Measurements from ENCODE around the gene HTR6.

DNA sequence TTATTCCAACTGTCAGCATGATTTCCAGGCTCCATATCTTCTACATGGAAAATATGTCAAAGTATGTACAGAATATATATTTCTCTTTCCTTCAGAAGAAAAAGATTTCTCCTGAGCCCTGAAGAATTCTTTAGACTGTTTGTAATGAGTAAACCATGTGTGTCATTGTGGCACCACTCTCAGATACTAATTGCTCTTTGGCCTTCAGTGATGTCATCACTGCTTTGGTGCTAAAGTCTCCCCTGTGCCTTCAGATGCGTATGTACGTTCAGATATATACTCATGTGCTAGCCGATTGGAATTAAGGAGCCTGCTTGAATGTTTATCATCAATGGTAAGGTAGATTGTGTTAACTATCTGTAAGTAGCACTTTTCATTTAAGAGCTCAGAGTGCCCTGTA is 41.2 kb upstream of the HTR6 start:
- TF ChIP-seq YY1 (IDR thresholded peaks at IDR 0.05; ENCODE audit: low read depth) = no peak
- TF ChIP-seq CREB1 (IDR thresholded peaks at IDR 0.05; ENCODE audit: low read depth) = no peak
- TF ChIP-seq EP300 (IDR thresholded peaks at IDR 0.05; ENCODE audit: borderline replicate concordance) = no peak
- no peak for TF ChIP-seq TEAD4 (IDR thresholded peaks at IDR 0.05)
- TF ChIP-seq, protein P1, sequence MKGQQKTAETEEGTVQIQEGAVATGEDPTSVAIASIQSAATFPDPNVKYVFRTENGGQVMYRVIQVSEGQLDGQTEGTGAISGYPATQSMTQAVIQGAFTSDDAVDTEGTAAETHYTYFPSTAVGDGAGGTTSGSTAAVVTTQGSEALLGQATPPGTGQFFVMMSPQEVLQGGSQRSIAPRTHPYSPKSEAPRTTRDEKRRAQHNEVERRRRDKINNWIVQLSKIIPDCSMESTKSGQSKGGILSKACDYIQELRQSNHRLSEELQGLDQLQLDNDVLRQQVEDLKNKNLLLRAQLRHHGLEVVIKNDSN (IDR thresholded peaks at IDR 0.05) = no peak
- no peak for TF ChIP-seq EGR1 (IDR thresholded peaks at IDR 0.05)
- TF ChIP-seq ZBTB7A (IDR thresholded peaks at IDR 0.05; ENCODE audit: low read depth) = no peak
- TF ChIP-seq TAF1 (IDR thresholded peaks at IDR 0.05; ENCODE audit: low read depth) = no peak
- TF ChIP-seq, protein P2, sequence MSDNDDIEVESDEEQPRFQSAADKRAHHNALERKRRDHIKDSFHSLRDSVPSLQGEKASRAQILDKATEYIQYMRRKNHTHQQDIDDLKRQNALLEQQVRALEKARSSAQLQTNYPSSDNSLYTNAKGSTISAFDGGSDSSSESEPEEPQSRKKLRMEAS (IDR thresholded peaks at IDR 0.05) = no peak
- no peak for TF ChIP-seq RAD21 (IDR thresholded peaks at IDR 0.05; ENCODE audit: low read depth)
